Measurements from ENCODE around the gene S100G.

S100G gene

DNA sequence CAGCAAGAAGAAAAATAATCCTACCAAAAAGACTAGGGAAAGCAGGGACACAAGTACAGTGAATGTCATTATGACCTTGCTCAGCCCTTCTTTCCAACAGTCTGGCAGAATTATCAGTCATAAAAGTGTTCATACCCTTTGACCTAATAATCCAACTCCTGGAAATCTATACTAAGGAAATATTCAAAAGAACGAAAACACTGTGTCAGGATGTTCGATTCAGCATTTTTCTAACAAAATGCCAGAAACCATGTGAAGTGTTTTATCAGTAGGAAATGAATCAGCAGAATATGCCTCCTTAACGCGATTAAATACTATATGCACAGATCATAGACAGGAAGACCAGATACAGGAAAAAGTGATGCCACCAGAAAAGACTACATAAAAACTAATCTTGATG is 16.2 kb upstream of the S100G start:
- no peak overlapping the region for H3K4me3 ChIP-seq (ENCODE audit: low read depth, low read length)
- no peak for DNase-seq (ENCODE audit: low read depth)
- TF ChIP-seq, protein P1, sequence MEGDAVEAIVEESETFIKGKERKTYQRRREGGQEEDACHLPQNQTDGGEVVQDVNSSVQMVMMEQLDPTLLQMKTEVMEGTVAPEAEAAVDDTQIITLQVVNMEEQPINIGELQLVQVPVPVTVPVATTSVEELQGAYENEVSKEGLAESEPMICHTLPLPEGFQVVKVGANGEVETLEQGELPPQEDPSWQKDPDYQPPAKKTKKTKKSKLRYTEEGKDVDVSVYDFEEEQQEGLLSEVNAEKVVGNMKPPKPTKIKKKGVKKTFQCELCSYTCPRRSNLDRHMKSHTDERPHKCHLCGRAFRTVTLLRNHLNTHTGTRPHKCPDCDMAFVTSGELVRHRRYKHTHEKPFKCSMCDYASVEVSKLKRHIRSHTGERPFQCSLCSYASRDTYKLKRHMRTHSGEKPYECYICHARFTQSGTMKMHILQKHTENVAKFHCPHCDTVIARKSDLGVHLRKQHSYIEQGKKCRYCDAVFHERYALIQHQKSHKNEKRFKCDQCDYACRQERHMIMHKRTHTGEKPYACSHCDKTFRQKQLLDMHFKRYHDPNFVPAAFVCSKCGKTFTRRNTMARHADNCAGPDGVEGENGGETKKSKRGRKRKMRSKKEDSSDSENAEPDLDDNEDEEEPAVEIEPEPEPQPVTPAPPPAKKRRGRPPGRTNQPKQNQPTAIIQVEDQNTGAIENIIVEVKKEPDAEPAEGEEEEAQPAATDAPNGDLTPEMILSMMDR (IDR thresholded peaks at IDR 0.05; ENCODE audit: insufficient read depth, low read depth, low read length, missing control alignments) = no peak

DNA sequence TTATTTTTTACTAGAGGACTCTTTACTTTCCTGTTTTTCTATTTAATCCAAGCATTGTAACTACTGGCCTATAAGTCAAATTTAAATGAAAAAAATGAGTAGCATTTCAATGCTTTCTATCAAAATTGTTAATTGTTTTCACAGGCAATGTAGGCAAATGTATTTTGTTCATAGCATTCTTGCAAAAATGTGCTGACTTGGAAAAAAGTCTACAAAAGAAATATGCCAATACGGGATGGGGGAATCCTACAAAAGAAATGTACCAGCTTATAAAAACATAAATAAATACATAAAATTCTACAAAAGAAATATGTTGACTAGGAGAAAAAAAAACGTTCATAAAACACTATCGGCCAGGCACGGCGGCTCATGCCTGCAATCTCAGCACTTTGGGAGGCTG is 14.9 kb upstream of the S100G start:
- no peak for DNase-seq (ENCODE audit: low read depth)
- no peak overlapping the region for H3K4me3 ChIP-seq (ENCODE audit: low read depth, low read length)
- TF ChIP-seq, protein P1 (IDR thresholded peaks at IDR 0.05; ENCODE audit: insufficient read depth, low read depth, low read length, missing control alignments) = no peak

DNA sequence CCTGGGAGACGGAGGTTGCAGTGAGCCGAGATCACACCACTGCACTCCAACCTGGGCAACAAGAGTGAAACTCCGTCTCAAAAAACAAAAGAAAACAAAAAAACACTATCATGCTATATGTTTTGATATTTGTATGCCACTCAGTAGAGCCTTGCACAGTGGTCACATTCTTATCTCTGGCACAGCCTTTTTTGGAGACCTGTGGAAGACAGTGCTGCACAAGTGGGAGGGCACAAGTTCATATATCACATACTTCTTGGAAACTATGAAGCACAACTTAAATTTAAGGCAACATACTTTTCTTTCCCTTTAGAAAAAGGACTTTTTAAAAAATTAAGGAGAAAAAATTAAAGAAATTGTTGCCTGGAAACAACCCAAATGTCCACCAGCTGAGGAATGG is 14.4 kb upstream of the S100G start:
- DNase-seq (ENCODE audit: low read depth) = no peak
- TF ChIP-seq, protein P1 (IDR thresholded peaks at IDR 0.05; ENCODE audit: insufficient read depth, low read depth, low read length, missing control alignments) = no peak
- no peak overlapping the region for H3K4me3 ChIP-seq (ENCODE audit: low read depth, low read length)

DNA sequence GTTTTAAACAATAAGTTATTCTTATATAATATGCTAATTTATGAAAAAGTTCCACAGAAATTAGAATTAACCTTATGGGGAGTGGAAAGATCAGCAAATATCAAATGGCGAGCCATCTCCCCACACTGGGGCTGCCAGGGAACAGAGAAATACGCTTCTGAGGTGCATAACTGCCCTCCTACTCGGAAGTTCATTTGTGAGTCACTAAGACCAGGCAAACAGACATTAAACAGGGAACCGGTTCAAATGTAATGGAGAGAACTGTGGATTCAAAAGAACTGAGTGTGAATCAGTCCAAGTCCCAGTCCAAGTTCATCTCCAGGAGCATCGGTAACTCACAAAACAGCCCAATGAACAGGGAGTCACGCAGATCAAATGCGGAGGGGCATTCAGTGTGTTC is 11.4 kb upstream of the S100G start:
- DNase-seq (ENCODE audit: low read depth) = no peak
- H3K4me3 ChIP-seq (ENCODE audit: low read depth, low read length) = no peak overlapping the region
- TF ChIP-seq, protein P1 (IDR thresholded peaks at IDR 0.05; ENCODE audit: insufficient read depth, low read depth, low read length, missing control alignments) = no peak

DNA sequence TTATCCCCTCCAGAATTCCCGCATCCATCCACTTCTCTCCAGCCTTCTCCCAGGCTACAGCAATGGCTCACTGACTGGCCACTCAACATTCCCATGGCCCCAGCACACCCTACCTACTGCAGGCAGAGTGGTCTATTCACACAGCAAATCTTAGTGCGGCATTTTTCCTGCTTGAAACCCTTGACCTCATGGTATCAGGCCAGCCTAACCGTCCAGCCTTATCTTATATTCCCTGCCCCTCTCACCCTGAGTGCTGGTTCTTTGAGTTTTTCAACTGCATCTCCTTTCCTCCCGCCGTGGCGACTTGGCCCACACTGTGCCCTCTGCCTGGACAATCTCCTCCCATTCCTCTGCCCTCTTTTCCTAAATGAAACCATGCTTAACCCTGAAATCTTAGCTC is 10.0 kb upstream of the S100G start:
- H3K4me3 ChIP-seq (ENCODE audit: low read depth, low read length) = no peak overlapping the region
- DNase-seq (ENCODE audit: low read depth) = no peak
- TF ChIP-seq, protein P1 (IDR thresholded peaks at IDR 0.05; ENCODE audit: insufficient read depth, low read depth, low read length, missing control alignments) = no peak

DNA sequence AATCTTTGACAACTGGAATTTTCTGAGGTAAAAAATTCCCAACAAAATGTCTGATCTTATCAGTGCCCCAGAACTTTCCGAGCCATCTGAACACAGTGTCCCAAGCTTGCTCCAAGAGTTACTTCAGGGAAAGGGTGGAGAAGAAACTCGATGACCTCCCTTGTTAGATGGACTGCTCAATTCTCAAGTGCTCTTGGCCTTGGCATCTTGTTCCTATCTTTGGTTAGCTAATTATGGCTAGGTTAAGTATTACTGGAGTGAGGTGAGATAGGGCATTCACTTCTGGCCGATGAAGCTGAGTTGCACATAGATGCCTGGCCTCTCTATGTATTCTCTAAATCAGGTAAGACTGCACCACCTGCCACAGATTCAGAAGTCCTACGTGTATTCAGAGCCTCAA is 9.1 kb upstream of the S100G start:
- no peak overlapping the region for H3K4me3 ChIP-seq (ENCODE audit: low read depth, low read length)
- TF ChIP-seq, protein P1 (IDR thresholded peaks at IDR 0.05; ENCODE audit: insufficient read depth, low read depth, low read length, missing control alignments) = no peak
- DNase-seq (ENCODE audit: low read depth) = no peak

DNA sequence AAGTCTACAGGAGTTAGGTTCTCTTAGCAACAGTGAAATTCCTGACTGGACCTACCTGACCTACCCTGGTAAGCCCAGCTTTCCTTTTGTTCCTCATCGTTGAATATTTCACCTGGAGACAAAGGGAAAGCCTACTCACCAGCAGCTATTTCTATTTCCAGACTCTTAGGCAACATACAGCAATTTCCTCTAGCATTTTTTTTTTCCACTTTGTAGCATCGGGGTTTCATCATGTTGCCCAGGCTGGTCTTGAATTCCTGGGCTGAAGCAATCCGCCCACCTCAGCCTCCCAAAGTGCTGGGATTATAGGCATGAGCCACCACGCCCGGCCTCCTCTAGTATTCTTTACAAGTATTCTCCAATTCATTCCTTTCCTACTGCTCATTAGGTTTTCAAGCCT is 6.8 kb upstream of the S100G start:
- no peak for DNase-seq (ENCODE audit: low read depth)
- TF ChIP-seq, protein P1 (IDR thresholded peaks at IDR 0.05; ENCODE audit: insufficient read depth, low read depth, low read length, missing control alignments) = no peak
- no peak overlapping the region for H3K4me3 ChIP-seq (ENCODE audit: low read depth, low read length)

All from GM12865 (cell line).